Dermis microvascular lymphatic vessel endothelial cell (primary cell): ENCODE results near the gene PPM1L. TPM values are rescaled to one million over a fixed set of nuclear protein-coding genes. Genes with fewer than 3 reads are reported as not detected.

Source experiments
- DNase-seq, 2 donors: peaks; one replicate each; pipeline versions ENCODE4 v3.0.0 to v3.0.0-alpha.2; 2010; ENCODE audit warnings: low read depth in 2 of 2
- total RNA-seq: library from RNA; depleted of rRNA; stranded (reverse); fragments of >200 nt; gene quantifications from 2 replicates; pipeline ENCODE4 v1.2.1, GENCODE V29; 2014

PPM1L gene
- total RNA-seq, 1 donor from 2014 or later, result 0.51 TPM

DNA sequence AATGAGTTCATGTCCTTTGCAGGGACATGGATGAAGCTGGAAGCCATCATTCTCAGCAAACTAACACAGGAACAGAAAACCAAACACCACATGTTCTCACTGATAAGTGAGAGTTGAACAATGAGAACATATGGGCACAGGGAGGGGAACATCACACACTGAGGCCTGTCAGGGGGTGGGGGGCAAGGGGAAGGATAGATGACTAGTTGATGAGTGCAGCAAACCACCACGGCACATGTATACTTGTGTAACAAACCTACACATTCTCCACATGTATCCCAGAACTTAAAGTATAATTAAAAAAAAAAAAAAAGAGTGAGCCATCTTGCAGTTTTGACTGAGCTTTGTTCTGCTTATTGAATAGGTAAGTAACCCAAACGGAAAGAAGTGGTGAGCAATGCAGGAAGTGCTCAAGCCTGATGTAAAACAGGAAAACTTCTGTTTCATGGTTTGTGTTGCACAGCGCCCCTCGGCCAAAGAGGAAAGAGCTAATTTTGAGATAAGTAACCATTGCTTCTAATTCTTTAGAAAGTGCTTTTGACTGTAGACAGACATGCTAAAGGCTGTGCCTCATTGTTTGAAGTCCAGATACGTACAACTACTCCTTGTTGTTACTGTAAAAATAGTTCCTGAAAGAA, 279.0 kb downstream of the PPM1L start:
- peak; percentile 30 to 91 for DNase-seq

DNA sequence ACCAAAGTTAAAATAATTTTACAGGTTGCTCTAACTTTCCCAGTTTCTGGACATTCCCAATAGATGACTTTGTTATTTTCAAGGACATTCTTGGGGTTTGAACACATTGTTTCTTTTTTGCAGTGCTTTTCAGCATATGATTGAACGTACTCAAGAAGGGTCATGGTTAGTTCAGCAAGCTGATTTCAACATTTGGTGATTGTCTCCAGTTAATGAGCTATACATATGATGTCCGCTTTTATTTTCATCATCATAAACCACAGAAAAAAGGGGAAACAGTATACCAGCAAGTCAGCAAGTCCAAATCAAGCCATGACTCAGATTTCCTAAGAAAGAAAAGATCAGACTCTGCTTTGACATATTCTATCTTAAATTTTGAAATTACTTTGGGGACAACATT, 279.7 kb downstream of the PPM1L start:
- DNase-seq, result peak in 1 of 2 donors; percentile 43

DNA sequence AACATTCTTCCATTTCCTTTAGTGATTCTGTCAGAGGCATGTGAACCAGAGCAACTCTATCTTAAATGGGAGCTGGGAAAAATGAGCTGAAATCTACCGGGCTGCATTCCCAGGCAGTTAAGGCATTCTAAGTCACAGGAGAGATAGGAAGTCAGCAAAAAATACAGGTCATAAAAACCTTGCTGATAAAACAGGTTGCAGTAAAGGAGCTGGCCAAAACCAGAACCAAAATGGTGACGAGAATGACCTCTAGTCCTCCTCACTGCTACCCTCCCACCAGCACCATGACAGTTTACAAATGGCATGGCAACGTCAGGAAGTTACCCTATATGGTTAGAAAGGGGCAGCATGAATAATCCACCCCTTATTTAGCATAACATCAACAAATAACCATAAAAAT, 282.7 kb downstream of the PPM1L start:
- DNase-seq, result peak; percentile 30 to 61

DNA sequence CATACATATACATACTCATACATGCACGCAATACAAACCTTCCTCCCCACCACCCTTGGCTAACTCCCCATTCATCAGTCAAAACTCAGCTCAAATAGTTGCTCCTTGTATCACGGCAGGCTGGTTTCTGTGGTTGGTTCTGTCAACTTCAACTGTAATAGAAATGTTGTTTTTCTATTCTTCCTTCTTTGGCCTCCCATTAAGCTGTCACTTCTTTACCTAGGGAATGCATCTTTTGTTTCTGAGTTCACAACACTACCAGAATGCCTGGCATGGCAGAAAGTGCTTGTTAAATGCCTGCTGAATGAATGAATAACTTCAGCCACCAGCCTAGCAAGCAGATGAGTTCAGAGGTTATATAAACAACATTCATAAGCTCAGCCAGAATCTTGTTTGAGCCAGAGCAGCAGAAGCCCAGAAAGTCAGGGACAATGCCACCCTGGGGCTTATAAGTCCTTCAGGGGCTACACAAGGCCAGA, 286.0 kb downstream of the PPM1L start:
- peak in 1 of 2 donors; percentile 2 for DNase-seq

DNA sequence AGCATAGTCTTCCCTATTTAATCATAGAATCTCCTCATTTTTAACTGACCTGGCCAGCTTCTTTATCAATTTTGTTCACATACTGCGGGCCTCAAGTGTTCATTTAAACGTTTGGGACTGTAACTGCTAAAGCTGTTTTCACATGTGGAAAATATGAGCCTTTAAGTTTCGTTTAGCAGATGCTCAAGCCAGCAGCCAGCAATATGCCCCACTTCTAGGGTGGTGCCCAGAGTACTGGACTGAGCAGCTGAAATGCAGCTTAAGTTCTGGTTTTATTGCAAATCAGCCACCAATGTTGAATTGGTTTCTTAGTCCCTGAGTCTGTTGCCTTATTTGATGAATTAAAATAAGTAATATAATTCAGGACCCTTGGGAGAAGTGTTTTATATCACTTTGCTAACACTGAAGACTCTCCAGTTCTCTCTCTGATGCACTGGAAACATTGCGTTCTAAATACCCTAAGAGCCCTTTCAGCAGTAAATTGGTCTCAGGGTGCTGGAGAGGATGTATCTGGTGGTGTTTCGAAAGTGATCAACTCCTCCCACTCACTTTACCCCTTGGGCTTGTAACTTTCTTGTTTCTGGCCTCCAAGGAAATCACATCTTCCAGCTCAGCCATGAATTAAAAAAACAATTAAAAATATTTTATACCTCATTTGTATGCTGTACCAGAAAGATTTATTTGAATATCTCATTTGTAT, 287.5 kb downstream of the PPM1L start:
- no peak for DNase-seq

DNA sequence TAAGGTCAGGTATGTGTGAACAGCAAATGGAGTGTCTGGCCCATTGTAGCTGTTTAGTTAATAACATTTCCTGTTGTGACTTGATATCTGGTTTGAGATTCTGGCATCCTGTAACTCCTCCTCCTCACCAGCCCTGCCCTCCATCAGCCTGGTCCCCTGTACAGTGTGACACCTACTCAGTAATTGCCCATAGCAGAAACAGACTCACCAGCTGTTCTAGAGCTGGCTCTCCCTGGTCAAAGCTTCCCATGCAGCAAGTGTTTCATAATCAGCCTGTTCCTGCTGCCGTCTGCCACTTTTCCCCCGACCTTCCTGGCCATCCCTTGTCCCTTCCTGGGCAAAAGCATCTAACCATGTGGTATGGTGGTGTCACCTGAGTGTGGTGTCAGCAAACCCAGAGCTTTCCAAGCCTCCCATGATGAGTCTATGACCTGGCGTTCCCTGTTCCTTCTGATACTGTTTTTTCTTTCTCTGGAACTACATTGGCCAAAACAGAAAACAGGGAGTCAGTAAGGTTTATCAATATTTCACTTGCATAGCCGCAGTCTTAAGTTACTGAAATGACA, 293.7 kb downstream of the PPM1L start:
- DNase-seq, result no peak

DNA sequence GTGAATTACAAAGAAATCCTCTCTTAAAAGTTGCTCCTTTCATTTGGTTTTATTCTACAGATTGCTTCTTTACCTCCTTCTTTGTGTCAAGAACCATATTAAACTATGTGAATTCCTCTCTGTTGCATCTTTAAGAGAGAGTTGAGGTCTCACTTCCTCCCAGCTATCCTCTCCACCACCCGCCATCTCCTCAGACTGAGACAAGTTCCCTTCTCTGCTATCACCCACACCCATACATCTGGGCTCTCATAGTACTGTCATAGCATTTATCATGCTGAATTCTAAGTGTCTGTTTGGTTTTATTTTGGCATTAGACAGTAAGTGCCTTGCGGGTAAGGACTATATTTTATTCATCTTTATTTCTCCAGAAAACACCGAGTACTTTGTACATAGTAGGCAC, 294.9 kb downstream of the PPM1L start:
- no peak for DNase-seq

DNA sequence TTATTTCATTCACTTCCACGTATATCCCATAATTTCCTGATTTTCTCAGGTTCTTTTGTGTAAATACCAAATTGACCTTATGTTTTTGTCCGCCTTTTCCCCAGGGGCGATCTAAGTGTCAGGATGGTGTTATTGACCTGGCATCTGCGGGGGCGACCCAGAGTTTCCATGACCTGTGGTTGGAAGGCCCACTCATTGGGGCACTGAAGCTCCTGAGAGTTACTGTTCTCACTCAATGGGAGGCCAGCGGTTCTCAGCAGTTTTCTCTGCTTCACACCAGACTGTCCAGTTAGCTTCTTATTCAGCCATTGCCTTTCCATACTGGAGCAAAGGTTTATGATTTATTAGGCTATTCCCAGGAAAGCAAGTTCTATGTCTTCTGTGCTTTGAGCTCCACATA, 295.8 kb downstream of the PPM1L start:
- DNase-seq, result no peak

DNA sequence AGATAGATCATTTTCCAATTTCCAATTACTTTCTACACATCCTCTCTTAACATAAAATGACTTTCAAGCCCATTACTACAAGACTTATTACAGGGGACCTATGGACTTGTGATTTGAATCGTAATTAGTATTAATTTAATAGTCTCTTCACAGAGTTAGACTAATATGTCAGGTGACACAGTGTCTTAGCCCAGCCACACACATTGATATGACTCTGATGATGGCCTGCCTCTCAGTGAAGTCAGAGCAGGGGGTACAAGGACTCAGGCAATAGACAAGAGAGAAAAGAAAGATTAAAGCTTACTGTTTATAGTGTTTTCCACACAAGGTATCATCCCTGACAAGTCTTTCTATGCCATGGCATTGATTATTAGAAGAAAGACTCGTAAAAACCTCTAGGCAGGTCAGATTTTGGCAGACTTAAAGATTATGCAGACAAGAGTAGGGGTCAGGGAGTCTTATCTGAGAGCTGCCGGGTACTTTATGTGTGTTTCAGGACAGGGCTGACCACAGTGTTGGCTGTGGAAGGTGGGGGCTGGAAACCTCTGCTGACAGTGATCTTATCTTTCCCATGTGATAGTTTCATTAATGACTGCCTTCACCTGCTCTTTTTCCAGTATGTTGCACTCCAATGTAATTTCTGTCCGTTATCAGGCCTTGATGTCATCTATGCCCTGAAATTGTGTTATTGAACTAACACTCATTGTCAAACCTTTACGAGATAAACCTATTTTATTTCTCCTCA, 299.0 kb downstream of the PPM1L start:
- DNase-seq, result no peak

DNA sequence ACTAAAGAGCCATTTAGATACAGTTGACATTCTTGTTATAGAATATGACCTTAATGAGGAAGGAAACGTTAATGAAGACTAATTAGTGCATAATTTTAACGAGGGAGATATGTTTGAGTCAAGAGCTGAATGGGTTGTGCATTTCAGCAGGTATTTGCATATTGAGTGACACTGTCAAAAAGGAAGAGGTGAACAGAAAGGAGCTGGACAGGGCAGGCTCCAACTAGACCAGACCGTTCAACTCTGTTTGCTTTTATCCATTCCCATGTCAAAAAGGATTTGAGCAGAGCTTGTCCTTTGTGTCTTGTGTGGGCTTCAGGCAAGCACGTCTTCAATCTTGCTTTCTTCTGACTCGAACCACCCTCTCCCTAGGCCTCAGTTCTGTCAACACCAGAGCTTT, 308.4 kb downstream of the PPM1L start:
- DNase-seq, result no peak

DNA sequence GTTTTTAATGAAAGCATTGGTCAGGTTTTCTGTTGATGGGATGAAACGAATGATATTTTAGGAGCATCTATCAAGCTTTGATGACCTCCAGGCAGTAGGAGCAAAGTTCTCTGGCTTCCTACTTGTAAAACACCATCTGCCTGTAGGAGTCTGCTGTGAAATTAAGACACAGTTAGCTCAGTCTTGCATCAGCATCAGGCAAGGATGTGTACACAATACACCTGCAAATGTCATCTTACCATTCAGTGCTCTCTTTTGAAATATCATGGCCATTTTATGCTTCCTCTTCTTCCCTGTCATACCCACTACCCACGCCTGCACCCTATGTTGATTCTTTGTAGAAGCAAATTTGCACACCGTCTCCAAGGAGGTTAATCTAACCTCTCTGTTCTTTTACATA, 310.9 kb downstream of the PPM1L start:
- no peak for DNase-seq

DNA sequence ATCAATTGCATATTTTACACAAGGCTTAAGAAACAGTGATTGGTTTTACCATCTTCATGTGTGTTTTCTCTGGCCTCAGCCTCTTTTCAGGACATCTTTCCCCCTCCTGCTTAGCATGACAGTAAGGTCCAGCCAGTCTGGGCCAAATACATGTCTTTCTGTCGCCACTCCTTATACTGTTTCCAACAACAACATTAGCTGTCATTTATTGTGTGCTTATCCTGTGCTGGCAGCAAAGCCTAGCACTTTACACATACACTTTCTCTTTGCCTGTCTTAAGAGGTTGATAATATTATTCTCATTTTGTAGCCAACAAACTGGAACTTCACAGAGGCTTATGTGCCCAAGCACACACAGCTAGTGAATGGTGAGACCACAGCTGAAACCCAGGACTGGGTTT, 311.3 kb downstream of the PPM1L start:
- no peak for DNase-seq

DNA sequence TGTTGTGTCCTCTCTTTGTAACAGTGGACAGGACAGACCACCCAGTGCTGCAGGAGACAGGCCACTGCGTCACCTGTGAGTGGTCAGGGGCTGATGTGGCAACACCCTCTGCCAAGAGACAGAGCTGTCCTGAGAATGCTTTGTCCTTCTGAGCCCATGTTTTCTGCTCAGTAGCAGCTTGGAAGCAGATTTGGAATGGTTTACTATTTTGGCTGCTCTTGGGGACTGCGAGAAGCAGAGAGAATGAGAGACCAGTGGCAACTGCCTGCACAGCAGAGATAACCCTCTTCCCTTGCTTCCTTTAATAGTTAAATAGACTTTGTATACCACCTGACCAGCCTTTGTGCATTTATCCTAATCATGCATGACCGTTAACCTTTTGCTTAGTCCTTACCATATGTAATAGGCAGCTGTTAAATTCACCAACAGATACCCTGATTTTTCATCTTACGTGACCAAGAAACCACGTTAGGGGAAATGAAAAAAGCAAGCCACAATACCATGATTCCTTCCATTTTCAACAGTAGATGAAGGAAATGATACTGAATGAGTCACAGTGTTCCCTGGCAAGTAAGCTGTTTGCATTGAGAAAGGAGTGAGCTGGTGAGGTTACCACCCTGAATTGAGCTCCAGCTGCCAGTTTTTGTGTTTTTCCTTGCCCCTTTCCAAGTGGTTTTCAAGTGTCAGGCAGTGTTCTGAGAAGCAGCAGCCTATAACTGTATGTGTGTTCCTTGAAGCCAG, 313.6 kb downstream of the PPM1L start:
- peak; percentile 12 to 88 for DNase-seq

DNA sequence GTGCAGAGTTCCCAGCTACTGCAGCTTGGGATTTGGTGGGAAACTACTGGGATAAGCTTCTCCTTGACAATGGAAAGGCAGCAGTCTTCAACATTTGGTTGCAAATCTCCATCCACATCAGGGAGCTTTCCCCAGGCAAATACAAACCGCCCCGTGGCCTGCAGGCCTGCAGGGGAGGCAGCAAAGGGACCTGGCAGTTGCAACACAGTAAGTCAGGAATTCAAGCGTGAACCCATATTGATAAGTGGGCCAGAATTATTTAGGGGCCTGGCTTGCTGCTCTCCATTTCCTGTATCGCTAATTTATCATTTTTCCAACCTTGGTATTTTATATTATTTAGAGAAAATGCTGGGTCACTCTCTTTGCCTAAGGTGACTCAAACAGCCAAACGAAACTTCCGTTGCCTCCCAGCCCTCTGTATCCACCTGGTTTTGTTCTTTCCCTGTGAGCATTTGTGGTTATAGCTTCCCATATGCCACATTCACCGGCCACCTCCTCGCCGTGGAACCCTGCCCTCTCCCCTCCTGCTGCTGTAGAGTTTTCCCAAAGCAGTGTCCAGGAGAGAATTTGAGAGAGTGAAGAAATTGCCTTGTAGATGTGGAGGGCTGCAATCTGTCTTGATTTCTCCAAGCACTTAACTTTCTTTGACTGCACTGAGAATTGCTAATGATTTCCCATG, 314.4 kb downstream of the PPM1L start:
- DNase-seq, result no peak

DNA sequence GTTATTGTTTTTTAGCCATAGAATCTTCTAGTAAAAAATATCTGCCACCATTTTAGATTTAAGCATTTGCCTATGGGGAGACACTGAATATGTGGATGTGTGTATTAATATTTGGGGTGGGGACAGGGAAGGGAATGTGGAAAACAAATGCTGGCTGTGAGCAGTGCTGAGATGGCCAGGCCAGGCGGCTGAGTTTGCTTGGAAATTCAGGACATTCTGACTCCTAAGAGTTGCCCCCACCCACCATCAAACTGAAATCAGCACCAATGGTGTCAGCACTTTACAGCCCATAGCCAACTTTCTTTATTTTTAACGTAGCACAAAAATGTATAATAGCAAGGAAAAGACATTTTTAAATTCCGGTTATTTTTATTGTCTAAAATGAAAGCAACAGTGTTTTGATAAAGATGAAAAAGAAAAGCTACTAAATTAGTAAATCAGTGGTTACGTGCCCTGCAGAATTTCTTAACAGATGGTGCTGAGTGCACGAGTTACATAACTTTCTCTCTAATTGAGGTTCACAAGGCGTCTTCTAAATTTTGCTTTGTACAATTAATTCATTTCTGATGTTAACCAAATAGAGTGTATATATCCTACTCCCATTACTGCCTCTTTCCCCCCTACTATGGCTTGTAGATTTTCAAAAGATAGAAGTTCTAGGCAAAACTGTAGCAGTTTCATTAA, 315.1 kb downstream of the PPM1L start:
- no peak for DNase-seq

DNA sequence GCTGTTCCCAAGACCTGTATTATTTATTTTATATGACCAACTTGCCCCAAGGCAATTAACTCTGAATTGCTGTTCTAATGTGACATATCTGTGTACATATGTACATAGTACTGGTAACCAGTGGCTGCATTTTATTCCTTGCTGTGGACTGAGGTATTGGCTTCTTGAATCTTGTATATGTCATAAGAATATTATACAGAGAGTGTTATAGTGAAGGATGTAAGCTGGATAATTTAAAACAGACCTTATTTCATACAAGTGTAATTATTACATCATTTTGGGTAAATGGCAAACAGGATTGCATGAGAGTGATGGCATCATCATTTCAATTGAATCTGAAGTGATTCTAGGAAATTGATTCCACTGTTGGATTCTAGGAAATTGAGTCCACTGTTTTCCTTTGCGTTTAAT, 316.2 kb downstream of the PPM1L start:
- DNase-seq, result no peak

DNA sequence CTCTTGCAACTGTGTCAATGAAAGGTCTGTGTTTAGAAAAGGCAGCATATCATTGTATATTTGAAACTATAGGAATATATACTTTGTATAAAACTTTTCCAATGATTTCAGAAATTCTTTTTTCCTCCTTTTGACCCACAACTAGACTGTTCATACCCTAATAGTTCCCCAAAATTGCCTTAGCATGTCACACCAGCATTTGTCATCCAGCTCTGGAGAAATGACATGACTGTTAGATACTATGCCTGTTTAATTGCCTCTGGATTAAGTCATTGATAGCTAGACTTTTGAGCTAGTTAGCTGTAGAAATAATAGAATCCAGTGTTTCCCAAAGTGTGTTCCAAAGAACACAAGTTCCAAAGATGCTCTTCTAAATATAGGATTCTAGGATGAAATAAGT, 316.7 kb downstream of the PPM1L start:
- DNase-seq, result no peak

DNA sequence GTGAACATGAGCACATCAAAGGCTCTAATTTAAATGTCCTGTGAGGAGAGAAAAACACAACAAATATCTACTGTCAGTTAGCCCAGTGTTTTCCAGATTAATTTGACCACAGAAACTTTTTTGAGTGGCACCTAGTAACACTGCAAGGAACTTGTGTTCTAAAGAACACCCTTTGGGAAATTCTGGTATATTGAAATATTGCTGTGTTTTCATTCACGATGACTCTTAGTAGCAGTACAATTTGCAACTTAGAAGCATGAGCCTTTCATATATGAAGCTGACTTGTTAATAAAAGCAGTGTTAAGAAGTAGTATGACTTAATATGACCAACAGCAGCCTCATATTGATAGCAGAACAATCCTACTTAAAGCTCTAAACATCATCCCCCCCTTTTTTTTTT, 317.1 kb downstream of the PPM1L start:
- no peak for DNase-seq

DNA sequence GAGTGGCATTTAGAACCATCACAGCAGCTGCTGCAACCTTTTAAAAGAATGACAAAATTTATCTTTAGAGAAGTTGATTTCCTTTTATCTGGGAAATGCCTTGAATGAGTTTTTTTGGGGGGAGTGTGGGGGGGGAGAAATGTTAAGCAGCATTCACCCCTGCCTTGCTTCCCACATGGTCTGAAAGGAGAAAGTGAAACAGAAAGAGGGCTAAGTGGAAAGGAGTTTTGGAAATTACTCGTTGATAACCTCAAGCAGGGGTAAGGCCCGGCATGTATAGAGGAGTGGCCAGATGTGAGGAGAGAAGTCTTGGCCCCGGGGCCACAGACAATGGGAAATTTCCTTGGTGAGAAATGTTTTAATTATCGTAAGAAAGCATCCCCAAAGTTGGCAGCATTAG, 325.6 kb downstream of the PPM1L start:
- DNase-seq, result no peak

DNA sequence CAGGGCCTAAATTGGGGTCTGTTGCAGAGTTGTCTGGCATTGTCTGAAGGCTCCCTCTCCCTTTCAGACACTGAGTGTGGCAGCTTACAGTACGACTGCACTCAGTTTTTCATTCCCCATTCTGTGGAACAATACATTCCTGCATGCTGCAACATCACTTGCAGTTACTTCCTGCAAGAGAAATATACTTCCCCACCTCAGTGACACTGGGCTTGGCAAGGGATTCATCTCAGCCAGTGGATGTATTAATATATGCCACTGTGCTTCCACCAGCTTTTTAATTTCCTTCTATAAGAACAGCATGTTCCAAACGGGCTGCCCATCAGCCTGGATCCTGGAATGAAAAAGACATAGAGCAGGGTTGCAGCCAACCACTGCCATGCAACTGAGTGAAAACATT, 326.0 kb downstream of the PPM1L start:
- peak; percentile 21 to 33 for DNase-seq
